H1 (cell line): ENCODE data around the gene NPTN. TPM values are rescaled to one million over a fixed set of nuclear protein-coding genes. Genes with fewer than 3 reads are reported as not detected.

Experiments used
- CTCF ChIA-PET: fragments of 300-600 bp; sonication (Branson Sonifier 250); formaldehyde crosslinking; loops from one replicate; lab custom pipeline; 2021; ENCODE audit not compliant: partially characterized antibody; lab: Charles Lee
- POLR2A ChIA-PET: fragments of 300-600 bp; sonication (Branson Sonifier 250); formaldehyde crosslinking; loops from one replicate; lab custom pipeline; 2021; ENCODE audit warnings: inconsistent platforms; ENCODE audit not compliant: partially characterized antibody; lab: Charles Lee
- DNase-seq, 2 experiments: peaks; one replicate each; pipeline versions ENCODE4 v3.0.0 to v3.0.0-alpha.2; 2010 to 2022; ENCODE audit warnings: low spot score in 2 of 2, low read depth in 1 of 2, mixed read lengths in 1 of 2
- FAIRE-seq: peaks from 2 replicates; lab custom pipeline; 2011; peaks lifted over from hg19 to GRCh38; lab: Jason Lieb, UNC
- H2AFZ ChIP-seq: 2 replicates; pipeline ENCODE4 v1.8.1; 2012; ENCODE audit warnings: low read length, inconsistent platforms
- H2AK5ac ChIP-seq: 2 replicates; pipeline ENCODE4 v1.6.1; 2013; ENCODE audit warnings: low read depth, low read length
- H2BK120ac ChIP-seq: replicated peaks from 2 replicates; pipeline ENCODE3; 2013; ENCODE audit warnings: low read depth, low read length, inconsistent platforms
- H2BK12ac ChIP-seq: 2 replicates; pipeline ENCODE4 v1.6.1; 2013; ENCODE audit warnings: low read depth, low read length
- H2BK15ac ChIP-seq: 2 replicates; pipeline ENCODE4 v1.6.1; 2013; ENCODE audit warnings: low read length
- H2BK20ac ChIP-seq: 2 replicates; pipeline ENCODE4 v1.6.1; 2013; ENCODE audit warnings: low read length
- H2BK5ac ChIP-seq: 2 replicates; pipeline ENCODE4 v1.6.1; 2013; ENCODE audit warnings: low read depth, low read length
- H3K14ac ChIP-seq: 2 replicates; pipeline ENCODE4 v1.6.1; 2013; ENCODE audit warnings: inconsistent platforms; ENCODE audit not compliant: insufficient read length
- H3K18ac ChIP-seq: 2 replicates; pipeline ENCODE4 v1.6.1; 2013; ENCODE audit warnings: low read length; ENCODE audit errors: extremely low read depth
- H3K23ac ChIP-seq: 2 replicates; pipeline ENCODE4 v1.6.1; 2013; ENCODE audit warnings: inconsistent platforms; ENCODE audit not compliant: insufficient read length
- H3K23me2 ChIP-seq: 2 replicates; pipeline ENCODE4 v1.6.1; 2013; ENCODE audit warnings: low read depth, low read length
- H3K27ac ChIP-seq: 2 replicates; pipeline ENCODE4 v1.6.1; 2011; ENCODE audit warnings: low read depth, low read length, inconsistent platforms
- H3K27me3 ChIP-seq, 4 experiments: replicated peaks in 1 of 4; 1 replicate in 1 of 4; 2 replicates in 3 of 4; pipeline versions ENCODE4 v1.6.1 to v1.8.1; 2011 to 2013; ENCODE audit warnings: low read length in 3 of 4, mild to moderate bottlenecking in 3 of 4, inconsistent platforms in 2 of 4, mixed read lengths in 2 of 4, moderate library complexity in 1 of 4; ENCODE audit not compliant: control insufficient read depth in 3 of 4, insufficient read depth in 3 of 4; ENCODE audit errors: extremely low read depth in 1 of 4
- H3K36me3 ChIP-seq, 4 experiments: 2 replicates each; pipeline versions ENCODE4 v1.6.1 to v1.8.1; 2011 to 2013; ENCODE audit warnings: mild to moderate bottlenecking in 4 of 4, low read length in 3 of 4, moderate library complexity in 2 of 4, control low read depth in 1 of 4, inconsistent platforms in 1 of 4; ENCODE audit not compliant: insufficient read depth in 4 of 4, control insufficient read depth in 2 of 4
- H3K4ac ChIP-seq: replicated peaks from 2 replicates; pipeline ENCODE3; 2013; ENCODE audit warnings: low read length, low read depth, mixed read lengths, inconsistent platforms; ENCODE audit not compliant: insufficient read length
- H3K4me1 ChIP-seq, 4 experiments: replicated peaks in 1 of 4; 1 replicate in 1 of 4; 2 replicates in 3 of 4; pipeline versions ENCODE4 v1.6.1 to v1.8.1; 2011 to 2013; ENCODE audit warnings: low read length in 3 of 4, inconsistent platforms in 2 of 4, mixed read lengths in 1 of 4; ENCODE audit not compliant: insufficient read depth in 4 of 4, control insufficient read depth in 3 of 4
- H3K4me2 ChIP-seq, 2 experiments: 2 replicates each; pipeline versions ENCODE4 v1.6.1 to v1.8.1; 2011 to 2013; ENCODE audit warnings: low read depth in 2 of 2, low read length in 2 of 2, control low read depth in 1 of 2, inconsistent platforms in 1 of 2, mild to moderate bottlenecking in 1 of 2; ENCODE audit not compliant: insufficient read depth in 1 of 2
- H3K4me3 ChIP-seq, 4 experiments: fragments of 200-600, 300-600 bp in 1 of 4; sonication (generic), shearing (Covaris generic), sonication (Bioruptor Twin) in 1 of 4; 2 replicates each; pipeline versions ENCODE4 v1.5.1 to v1.8.1; 2011 to 2016; ENCODE audit warnings: low read length in 4 of 4, low read depth in 3 of 4, control low read depth in 2 of 4, inconsistent platforms in 2 of 4, mild to moderate bottlenecking in 2 of 4, mixed read lengths in 1 of 4, moderate library complexity in 1 of 4; ENCODE audit not compliant: insufficient read depth in 2 of 4; ENCODE audit errors: extremely low read depth in 1 of 4
- H3K56ac ChIP-seq: replicated peaks from 2 replicates; pipeline ENCODE3; 2013; ENCODE audit warnings: low read depth, mild to moderate bottlenecking, mixed read lengths, low read length, inconsistent platforms; ENCODE audit not compliant: insufficient read length
- H3K79me1 ChIP-seq: 2 replicates; pipeline ENCODE4 v1.6.1; 2013; ENCODE audit warnings: low read depth, low read length, control low read depth
- H3K79me2 ChIP-seq, 2 experiments: 2 replicates each; pipeline versions ENCODE4 v1.6.1 to v1.8.1; 2012 to 2013; ENCODE audit warnings: low read length in 2 of 2, mild to moderate bottlenecking in 2 of 2, inconsistent platforms in 1 of 2; ENCODE audit not compliant: insufficient read depth in 2 of 2, control insufficient read depth in 1 of 2
- H3K9ac ChIP-seq, 4 experiments: replicated peaks in 1 of 4; 1 replicate in 1 of 4; 2 replicates in 3 of 4; pipeline versions ENCODE4 v1.6.1 to v1.8.1; 2011 to 2013; ENCODE audit warnings: low read depth in 3 of 4, low read length in 3 of 4, control low read depth in 2 of 4, mild to moderate bottlenecking in 2 of 4, moderate library complexity in 2 of 4, inconsistent platforms in 1 of 4; ENCODE audit errors: extremely low read depth in 1 of 4
- H3K9me3 ChIP-seq, 2 experiments: 2 replicates each; pipeline versions ENCODE4 v1.6.1 to v1.8.1; 2012 to 2013; ENCODE audit warnings: mild to moderate bottlenecking in 2 of 2, moderate library complexity in 2 of 2, control low read depth in 1 of 2, inconsistent platforms in 1 of 2, low read depth in 1 of 2, low read length in 1 of 2, mixed read lengths in 1 of 2; ENCODE audit not compliant: insufficient read depth in 2 of 2
- H4K20me1 ChIP-seq, 2 experiments: replicated peaks in 1 of 2; 2 replicates each; pipeline versions ENCODE3 to v1.8.1; 2011 to 2013; ENCODE audit warnings: inconsistent platforms in 2 of 2, low read length in 2 of 2, mild to moderate bottlenecking in 1 of 2; ENCODE audit not compliant: insufficient read depth in 2 of 2, control insufficient read depth in 1 of 2
- H4K5ac ChIP-seq: 2 replicates; pipeline ENCODE4 v1.6.1; 2013; ENCODE audit warnings: low read length, low read depth, mixed read lengths, inconsistent platforms; ENCODE audit not compliant: insufficient read length
- H4K8ac ChIP-seq: 2 replicates; pipeline ENCODE4 v1.8.0; 2013; ENCODE audit warnings: mild to moderate bottlenecking, moderate library complexity, low read length, inconsistent platforms; ENCODE audit not compliant: insufficient read depth; ENCODE audit errors: extremely low read depth
- H4K91ac ChIP-seq: replicated peaks from 2 replicates; pipeline ENCODE3; 2013; ENCODE audit warnings: low read length, mixed read lengths, inconsistent platforms; ENCODE audit not compliant: insufficient read length
- CHD2 ChIP-seq: IDR thresholded peaks from 2 replicates; pipeline ENCODE4 v1.6.1; 2012; ENCODE audit warnings: low read length, improper control_type of control experiment
- CTBP2 ChIP-seq: IDR thresholded peaks from 2 replicates; pipeline ENCODE4 v1.7.0; 2011; ENCODE audit warnings: borderline replicate concordance, mild to moderate bottlenecking, moderate library complexity, mixed read lengths, low read length; ENCODE audit not compliant: insufficient read depth, insufficient read length
- EP300 ChIP-seq, 2 experiments: IDR thresholded peaks; 1 replicate in 1 of 2; 2 replicates in 1 of 2; pipeline ENCODE4 v1.6.1; 2011 to 2012; ENCODE audit warnings: low read depth in 2 of 2, low read length in 2 of 2, mild to moderate bottlenecking in 2 of 2, borderline replicate concordance in 1 of 2, inconsistent platforms in 1 of 2, moderate library complexity in 1 of 2
- FOSL1 ChIP-seq: IDR thresholded peaks from 2 replicates; pipeline ENCODE4 v1.6.1; 2011; ENCODE audit warnings: mild to moderate bottlenecking, low read depth, low read length, moderate library complexity; ENCODE audit not compliant: insufficient read depth
- JUN ChIP-seq: IDR thresholded peaks from 2 replicates; pipeline ENCODE4 v1.6.1; 2011; ENCODE audit warnings: low read depth, mild to moderate bottlenecking, improper control_type of control experiment, low read length
- POU5F1 ChIP-seq: IDR thresholded peaks from 2 replicates; pipeline ENCODE4 v1.6.1; 2011; ENCODE audit warnings: low read depth, mild to moderate bottlenecking, low read length, moderate library complexity
- RBBP5 ChIP-seq: IDR thresholded peaks from 2 replicates; pipeline ENCODE4 v1.7.1; 2012; ENCODE audit warnings: low read depth, mild to moderate bottlenecking, inconsistent platforms, low read length, moderate library complexity, borderline replicate concordance
- SIX5 ChIP-seq: IDR thresholded peaks from 2 replicates; pipeline ENCODE4 v1.6.1; 2011; ENCODE audit warnings: mild to moderate bottlenecking, low read depth, low read length
- SP1 ChIP-seq: IDR thresholded peaks from 2 replicates; pipeline ENCODE4 v1.6.1; 2011; ENCODE audit warnings: low read depth, low read length
- TCF12 ChIP-seq: IDR thresholded peaks from 2 replicates; pipeline ENCODE4 v1.6.1; 2011; ENCODE audit warnings: low read depth, mild to moderate bottlenecking, low read length
- WGBS, 2 experiments: shearing (Covaris generic) in 1 of 2; methylation state at CpG; one replicate each; pipeline versions ENCODE4 v1.1.6 to v1.1.7; 2013 to 2015; ENCODE audit warnings: low lambda C conversion rate in 2 of 2, mixed read lengths in 2 of 2, inconsistent platforms in 1 of 2, low coverage in 1 of 2, missing lambda C conversion rate in 1 of 2; ENCODE audit not compliant: insufficient replicate concordance in 2 of 2, insufficient coverage in 1 of 2, insufficient read length in 1 of 2; ENCODE audit errors: extremely low coverage in 1 of 2, missing lambda C conversion rate in 1 of 2; 5-methylcytosine and 5-hydroxymethylcytosine counted together
- polyA plus RNA-seq, 7 experiments: library from polyadenylated mRNA; depleted of rRNA in 3 of 7; stranded (reverse) in 5 of 7; unstranded in 2 of 7; fragments of >200 nt in 5 of 7; fragments of 200-250 nt in 2 of 7; gene quantifications; 1 replicate in 5 of 7; 2 replicates in 1 of 7; 4 replicates in 1 of 7; pipeline versions ENCODE4 v1.2.1 to v1.2.3, GENCODE V29; 2011 to 2013; ENCODE audit warnings: missing spikeins in 2 of 7, mixed read lengths in 2 of 7
- total RNA-seq: library from RNA; stranded (reverse); fragmentation: NEBNext Ultra II Directional; extraction: Animal tissue kit (Norgen Biotek cat#: 25700); gene quantifications from 2 replicates; pipeline ENCODE4 v1.2.1, GENCODE V29; 2021
- TF ChIP-seq, protein P1 (sequence below): IDR thresholded peaks from 2 replicates; pipeline ENCODE4 v1.6.1; 2011; ENCODE audit warnings: low read length, improper control_type of control experiment
- TF ChIP-seq, protein P2 (sequence below): IDR thresholded peaks from 2 replicates; pipeline ENCODE4 v1.6.1; 2011; ENCODE audit warnings: low read depth, mild to moderate bottlenecking, low read length; ENCODE audit not compliant: insufficient read depth

Gene NPTN
- total and polyA plus RNA-seq, 2 of the 8 experiments (the other 6 are each of a cell fraction or from before 2014, with no cell fraction given): 67.0 to 113 TPM

DNA sequence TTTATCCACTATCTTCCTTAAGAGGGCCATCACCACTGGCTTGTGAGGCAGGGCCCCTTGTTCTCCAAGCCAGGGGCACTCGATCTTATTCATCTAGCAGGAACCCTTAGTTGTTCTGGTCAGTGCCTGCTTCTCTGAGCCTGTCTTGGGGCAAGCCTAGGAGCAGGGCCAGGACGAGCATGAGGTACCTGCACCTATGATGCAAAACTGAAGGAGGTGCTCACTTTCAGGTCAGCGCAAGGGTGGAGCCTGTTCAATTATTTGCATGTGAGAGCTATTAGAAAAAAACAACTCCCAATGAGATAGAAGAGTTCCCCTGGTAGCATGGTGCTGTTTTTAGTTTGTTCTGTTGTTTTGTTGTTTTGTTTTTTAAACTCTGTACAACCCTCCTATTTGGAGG lies 46.0 kb upstream of the NPTN start:
- Histone ChIP-seq H2BK5ac (no peak overlapping the region), H3K9me3 (no peaks in the 10 kb centered on the region), H3K27me3 (no peaks in the 10 kb centered on the region; a peak in 1 of 7 replicates), H3K14ac (no peak overlapping the region), H3K4me3 (no peak overlapping the region), H3K56ac (no peak overlapping the region), H3K4ac (no peak overlapping the region), H3K4me1 (peaks cover 0 to 5% (median under 1%) of the 10 kb centered on the region in 4 experiments; a peak in 2 of 7 replicates), H2BK20ac (no peak overlapping the region), H2BK120ac (no peak overlapping the region), H3K27ac (no peak overlapping the region), H4K20me1 (no peaks in the 10 kb centered on the region), H3K79me2 (no peaks in the 10 kb centered on the region), H3K9ac (no peak overlapping the region), H4K91ac (no peak overlapping the region), H3K36me3 (no peaks in the 10 kb centered on the region), H3K79me1 (no peaks in the 10 kb centered on the region), H2AK5ac (no peak overlapping the region), H4K5ac (no peak overlapping the region), H4K8ac (no peak overlapping the region), H3K4me2 (no peak overlapping the region; a peak in 1 of 4 replicates), H3K23me2 (peaks cover 4% of the 10 kb centered on the region), H3K18ac (no peak overlapping the region), H2BK12ac (no peak overlapping the region), H2AFZ (peak overlapping the region; percentile 30; the same call in 1 of the 2 replicates), H2BK15ac (no peak overlapping the region), H3K23ac (no peak overlapping the region)
- peak in 1 of 2 experiments; percentile 44 for DNase-seq
- peak; percentile 48 for FAIRE-seq
- WGBS, 2 experiments: 74% methylated on average over 3 of the region's 3 CpGs; no CpG with 5 or more reads in 1 of the 2 experiments
- ChIA-PET CTCF (interaction anchor here (0.9 to 15.1 kb wide), 8 partner anchors 8 to 48 kb away, joined by 5 to 496 read pairs (median 11); partner anchors contain the start of gene NPTN), POLR2A (interaction anchor here (0.6 to 1.5 kb wide), 3 partner anchors 21 to 373 kb away, joined by 3 read pairs; no protein-coding TSS in a partner anchor)
- TF ChIP-seq FOSL1 (no peak), SP1 (no peak), CTBP2 (no peak), RBBP5 (no peak), SIX5 (no peak), CHD2 (no peak), POU5F1 (no peak), EP300 (IDR thresholded peaks at IDR 0.05; ENCODE audit: borderline replicate concordance in 1 of 2, low read depth in 2 of 2, low read length in 2 of 2) (no peak), TCF12 (no peak), JUN (no peak)
- TF ChIP-seq, protein P1, sequence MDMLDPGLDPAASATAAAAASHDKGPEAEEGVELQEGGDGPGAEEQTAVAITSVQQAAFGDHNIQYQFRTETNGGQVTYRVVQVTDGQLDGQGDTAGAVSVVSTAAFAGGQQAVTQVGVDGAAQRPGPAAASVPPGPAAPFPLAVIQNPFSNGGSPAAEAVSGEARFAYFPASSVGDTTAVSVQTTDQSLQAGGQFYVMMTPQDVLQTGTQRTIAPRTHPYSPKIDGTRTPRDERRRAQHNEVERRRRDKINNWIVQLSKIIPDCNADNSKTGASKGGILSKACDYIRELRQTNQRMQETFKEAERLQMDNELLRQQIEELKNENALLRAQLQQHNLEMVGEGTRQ: no peak
- TF ChIP-seq, protein P2, sequence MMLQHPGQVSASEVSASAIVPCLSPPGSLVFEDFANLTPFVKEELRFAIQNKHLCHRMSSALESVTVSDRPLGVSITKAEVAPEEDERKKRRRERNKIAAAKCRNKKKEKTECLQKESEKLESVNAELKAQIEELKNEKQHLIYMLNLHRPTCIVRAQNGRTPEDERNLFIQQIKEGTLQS: no peak
